ENCODE measurements around the gene TCN1. TPM values are rescaled to one million over a fixed set of nuclear protein-coding genes. Genes with fewer than 3 reads are reported as not detected.
A peak's percentile ranks its signal among the peaks of the same experiment; 100 is the strongest.
"Not testable (repeated sequence)": the region's sequence is repeated elsewhere in the genome, so short reads cannot be mapped to it uniquely, and the experiment has no call there.

The TCN1 gene, protein sequence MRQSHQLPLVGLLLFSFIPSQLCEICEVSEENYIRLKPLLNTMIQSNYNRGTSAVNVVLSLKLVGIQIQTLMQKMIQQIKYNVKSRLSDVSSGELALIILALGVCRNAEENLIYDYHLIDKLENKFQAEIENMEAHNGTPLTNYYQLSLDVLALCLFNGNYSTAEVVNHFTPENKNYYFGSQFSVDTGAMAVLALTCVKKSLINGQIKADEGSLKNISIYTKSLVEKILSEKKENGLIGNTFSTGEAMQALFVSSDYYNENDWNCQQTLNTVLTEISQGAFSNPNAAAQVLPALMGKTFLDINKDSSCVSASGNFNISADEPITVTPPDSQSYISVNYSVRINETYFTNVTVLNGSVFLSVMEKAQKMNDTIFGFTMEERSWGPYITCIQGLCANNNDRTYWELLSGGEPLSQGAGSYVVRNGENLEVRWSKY
- total RNA-seq (2021) = not detected in 2 replicates
- not detected for Bru-seq, nascent RNA
- BruChase-seq, experiment 1, labeled RNA remaining after a 2-hour chase = not detected
- not detected for BruChase-seq, experiment 2, labeled RNA remaining after a 6-hour chase
- long read RNA-seq = 0 reads

DNA sequence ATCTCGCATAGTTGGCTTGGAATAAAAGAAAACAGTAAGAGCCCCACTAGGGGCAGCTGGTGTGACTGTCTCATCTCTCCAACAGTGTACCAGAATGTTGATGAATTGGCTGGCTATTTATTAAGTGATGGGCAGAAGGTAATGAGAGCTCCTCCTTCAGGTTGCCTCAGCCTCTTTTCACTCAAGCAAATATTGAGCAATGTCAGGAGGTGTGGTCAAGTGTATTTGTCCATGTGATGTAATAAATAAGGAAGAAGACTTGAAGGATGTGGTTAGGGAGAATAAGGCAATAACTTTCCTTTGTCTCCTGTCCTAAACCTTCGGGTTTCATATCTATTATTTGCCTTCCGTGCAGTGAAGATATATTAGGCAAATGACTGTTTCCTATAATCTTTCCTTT lies at the start of gene TCN1:
Gene TCN1 (minus strand): TSS at position 91 of the 400 bp plus-strand sequence. CDS start 17 bp downstream, at position 74.
- DNase-seq (ENCODE audit: low spot score) = no peak
- Histone ChIP-seq H3K4me3 (ENCODE audit: low read depth, low read length, poor library complexity, severe bottlenecking) (no peak within 1 kb of the TSS), H3K4me1 (ENCODE audit: insufficient read depth, low read length, poor library complexity, severe bottlenecking) (no peaks in the 10 kb centered on the region), H3K9me3 (ENCODE audit: low read depth, low read length, poor library complexity, severe bottlenecking) (no peaks in the 10 kb centered on the region), H3K36me3 (ENCODE audit: insufficient read depth, low read length, poor library complexity, severe bottlenecking) (no peaks in the 10 kb centered on the region), H3K27me3 (replicated peaks; ENCODE audit: insufficient read depth, low read depth, low read length, poor library complexity) (peaks cover 3% of the 10 kb centered on the region), H3K27ac (ENCODE audit: low read depth, low read length, poor library complexity, severe bottlenecking) (no peak within 1 kb of the TSS)
- CTCF ChIA-PET = no interaction called here
- intact Hi-C loops (cut with micrococcal nuclease; ENCODE audit: unreplicated experiment) = no loop called here
- BruUV-seq (replicated peaks) = no TSS peak
- TF ChIP-seq, protein P1, sequence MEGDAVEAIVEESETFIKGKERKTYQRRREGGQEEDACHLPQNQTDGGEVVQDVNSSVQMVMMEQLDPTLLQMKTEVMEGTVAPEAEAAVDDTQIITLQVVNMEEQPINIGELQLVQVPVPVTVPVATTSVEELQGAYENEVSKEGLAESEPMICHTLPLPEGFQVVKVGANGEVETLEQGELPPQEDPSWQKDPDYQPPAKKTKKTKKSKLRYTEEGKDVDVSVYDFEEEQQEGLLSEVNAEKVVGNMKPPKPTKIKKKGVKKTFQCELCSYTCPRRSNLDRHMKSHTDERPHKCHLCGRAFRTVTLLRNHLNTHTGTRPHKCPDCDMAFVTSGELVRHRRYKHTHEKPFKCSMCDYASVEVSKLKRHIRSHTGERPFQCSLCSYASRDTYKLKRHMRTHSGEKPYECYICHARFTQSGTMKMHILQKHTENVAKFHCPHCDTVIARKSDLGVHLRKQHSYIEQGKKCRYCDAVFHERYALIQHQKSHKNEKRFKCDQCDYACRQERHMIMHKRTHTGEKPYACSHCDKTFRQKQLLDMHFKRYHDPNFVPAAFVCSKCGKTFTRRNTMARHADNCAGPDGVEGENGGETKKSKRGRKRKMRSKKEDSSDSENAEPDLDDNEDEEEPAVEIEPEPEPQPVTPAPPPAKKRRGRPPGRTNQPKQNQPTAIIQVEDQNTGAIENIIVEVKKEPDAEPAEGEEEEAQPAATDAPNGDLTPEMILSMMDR (conservative IDR thresholded peaks at IDR 0.05; ENCODE audit: low read depth, low read length) = no peak
- no peak for TF ChIP-seq EZH2 (IDR thresholded peaks at IDR 0.05; ENCODE audit: borderline replicate concordance, low read depth, low read length, poor library complexity, severe bottlenecking)
- POLR2A ChIA-PET (ENCODE audit: low non-redundant PET) = no interaction called here

DNA sequence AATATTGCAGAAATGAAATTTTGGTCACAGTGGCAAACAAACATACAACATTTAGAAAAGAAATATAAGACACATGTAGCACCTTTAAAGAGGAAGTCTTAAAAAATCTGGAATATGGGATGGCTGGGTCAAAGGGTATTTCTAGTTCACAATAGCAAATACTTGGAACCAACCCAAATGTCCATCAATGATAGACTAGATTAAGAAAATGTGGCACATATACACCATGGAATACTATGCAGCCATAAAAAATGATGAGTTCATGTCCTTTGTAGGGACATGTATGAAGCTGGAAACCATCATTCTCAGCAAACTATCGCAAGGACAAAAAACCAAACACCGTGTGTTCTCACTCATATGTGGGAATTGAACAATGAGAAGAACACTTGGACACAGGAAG lies 37.3 kb upstream of the TCN1 start:
- H3K36me3 ChIP-seq (ENCODE audit: insufficient read depth, low read length, poor library complexity, severe bottlenecking); H3K4me3 ChIP-seq (ENCODE audit: low read depth, low read length, poor library complexity, severe bottlenecking); BruUV-seq (replicated peaks); POLR2A ChIA-PET (ENCODE audit: low non-redundant PET); DNase-seq (ENCODE audit: low spot score); H3K9me3 ChIP-seq (ENCODE audit: low read depth, low read length, poor library complexity, severe bottlenecking); H3K27ac ChIP-seq (ENCODE audit: low read depth, low read length, poor library complexity, severe bottlenecking); intact Hi-C loops (cut with micrococcal nuclease; ENCODE audit: unreplicated experiment); CTCF ChIA-PET: not testable (repeated sequence)
- Histone ChIP-seq H3K27me3 (replicated peaks; ENCODE audit: insufficient read depth, low read depth, low read length, poor library complexity) (peaks cover 12% of the 10 kb centered on the region), H3K4me1 (ENCODE audit: insufficient read depth, low read length, poor library complexity, severe bottlenecking) (peaks cover 18% of the 10 kb centered on the region)

DNA sequence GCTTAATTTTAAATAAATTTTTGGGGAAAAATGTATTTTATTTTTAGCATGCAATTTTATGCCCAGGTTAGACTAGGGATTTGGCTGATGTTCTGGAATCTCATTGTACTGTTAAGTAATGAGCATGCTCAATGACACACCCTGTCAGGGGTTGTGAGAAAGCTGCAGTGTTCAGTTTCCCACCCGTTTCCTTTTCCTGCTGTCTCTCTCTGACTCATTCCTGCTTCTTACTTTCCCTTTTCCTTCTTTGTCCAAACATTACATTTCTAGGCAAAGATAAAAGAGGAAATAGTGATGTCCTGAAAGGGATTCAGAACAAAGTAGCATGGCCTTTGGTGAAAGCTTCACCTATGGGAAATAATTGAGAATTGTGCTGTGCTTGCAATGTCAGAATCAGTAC lies 35.0 kb upstream of the TCN1 start:
- no peak for TF ChIP-seq EZH2 (IDR thresholded peaks at IDR 0.05; ENCODE audit: borderline replicate concordance, low read depth, low read length, poor library complexity, severe bottlenecking)
- TF ChIP-seq, protein P1 (conservative IDR thresholded peaks at IDR 0.05; ENCODE audit: low read depth, low read length) = no peak
- intact Hi-C loops (cut with micrococcal nuclease; ENCODE audit: unreplicated experiment) = no loop called here
- Histone ChIP-seq H3K4me1 (ENCODE audit: insufficient read depth, low read length, poor library complexity, severe bottlenecking) (peaks cover 18% of the 10 kb centered on the region), H3K27me3 (replicated peaks; ENCODE audit: insufficient read depth, low read depth, low read length, poor library complexity) (no peaks in the 10 kb centered on the region), H3K36me3 (ENCODE audit: insufficient read depth, low read length, poor library complexity, severe bottlenecking) (no peaks in the 10 kb centered on the region), H3K4me3 (ENCODE audit: low read depth, low read length, poor library complexity, severe bottlenecking) (no peak overlapping the region), H3K9me3 (ENCODE audit: low read depth, low read length, poor library complexity, severe bottlenecking) (no peaks in the 10 kb centered on the region), H3K27ac (ENCODE audit: low read depth, low read length, poor library complexity, severe bottlenecking) (no peak overlapping the region)
- DNase-seq (ENCODE audit: low spot score) = peak; percentile 72
- POLR2A ChIA-PET (ENCODE audit: low non-redundant PET) = no interaction called here
- BruUV-seq (replicated peaks) = no TSS peak
- CTCF ChIA-PET = no interaction called here
